HEK293 (cell line): ENCODE results near the gene IL1RAPL1.

Source experiments
- CTCF ChIP-seq: fragments of 450-650 bp; formaldehyde crosslinking; IDR thresholded peaks from 2 replicates; pipeline ENCODE4 v1.5.1; 2016; ENCODE audit warnings: missing biosample characterization, missing genetic modification characterization
- MYNN ChIP-seq: fragments of 450-650 bp; formaldehyde crosslinking; IDR thresholded peaks from 2 replicates; pipeline ENCODE4 v1.5.1; 2016; ENCODE audit warnings: missing biosample characterization, missing genetic modification characterization, borderline replicate concordance
- ZBTB1 ChIP-seq: fragments of 450-650 bp; formaldehyde crosslinking; IDR thresholded peaks from 2 replicates; pipeline ENCODE4 v1.5.1; 2016; ENCODE audit warnings: missing biosample characterization, missing genetic modification characterization
- ZNF19 ChIP-seq: fragments of 450-650 bp; formaldehyde crosslinking; IDR thresholded peaks from 2 replicates; pipeline ENCODE4; 2016; ENCODE audit warnings: missing biosample characterization, missing genetic modification characterization, low read depth
- ZNF549 ChIP-seq: fragments of 450-650 bp; IDR thresholded peaks from 2 replicates; pipeline ENCODE4 v1.5.1; 2018; ENCODE audit warnings: missing biosample characterization, missing genetic modification characterization, mild to moderate bottlenecking, inconsistent platforms, moderate library complexity
- ZNF747 ChIP-seq: fragments of 450-650 bp; formaldehyde crosslinking; IDR thresholded peaks from 2 replicates; pipeline ENCODE4 v1.5.1; 2016; ENCODE audit warnings: missing biosample characterization, missing genetic modification characterization

GRCh38 chrX:29962061-29962460 lies 1374.8 kb downstream of the IL1RAPL1 start:
- TF ChIP-seq CTCF (no peak), ZBTB1 (tag by site-specific recombination) (no peak), MYNN (tag by site-specific recombination) (no peak), ZNF747 (tag by site-specific recombination) (no peak), ZNF19 (tag by site-specific recombination) (no peak), ZNF549 (tag by site-specific recombination) (no peak)
